ENCODE measurements around the gene PRMT7. TPM values are rescaled to one million over a fixed set of nuclear protein-coding genes. Genes with fewer than 3 reads are reported as not detected.

PRMT7 gene
- total and polyA plus RNA-seq, 2 of the 8 experiments (the other 6 are each of a cell fraction or from before 2014, with no cell fraction given), result 48.2 to 49.3 TPM

DNA sequence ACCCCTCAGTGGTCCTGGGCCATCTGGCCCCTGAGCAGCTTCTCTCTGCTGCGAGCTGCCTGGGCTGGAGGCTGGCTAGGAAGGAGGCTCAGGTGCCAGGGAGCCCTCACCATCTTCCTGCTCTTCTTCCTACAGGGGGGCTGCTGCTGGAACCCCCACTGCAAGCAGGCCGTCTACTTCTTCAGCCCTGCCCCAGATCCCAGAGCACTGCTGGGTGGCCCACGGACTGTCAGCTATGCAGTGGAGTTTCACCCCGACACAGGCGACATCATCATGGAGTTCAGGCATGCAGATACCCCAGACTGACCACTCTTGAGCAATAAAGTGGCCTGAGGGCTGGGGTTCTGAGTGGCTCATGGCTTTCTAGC lies 46.1 kb downstream of the PRMT7 start:
- Histone ChIP-seq H3K79me1 (ENCODE audit: low read depth, low read length) (no peaks in the 10 kb centered on the region), H3K23ac (ENCODE audit: insufficient read length) (no peak overlapping the region), H3K18ac (ENCODE audit: extremely low read depth, low read length) (no peak overlapping the region), H4K20me1 (replicated peaks in 1 of 2; ENCODE audit: control insufficient read depth in 1 of 2, insufficient read depth in 2 of 2, low read length in 2 of 2) (peaks cover 0 to 8% of the 10 kb centered on the region in 2 experiments), H2BK20ac (ENCODE audit: low read length) (no peak overlapping the region), H3K4me1 (replicated peaks in 1 of 4; ENCODE audit: control insufficient read depth in 3 of 4, insufficient read depth in 4 of 4, low read length in 3 of 4) (no peaks in the 10 kb centered on the region), H3K27ac (ENCODE audit: low read depth, low read length) (no peak overlapping the region), H3K9me3 (ENCODE audit: insufficient read depth in 2 of 2, low read depth in 1 of 2, low read length in 1 of 2) (no peaks in the 10 kb centered on the region), H2BK12ac (ENCODE audit: low read depth, low read length) (no peak overlapping the region), H4K8ac (ENCODE audit: extremely low read depth, insufficient read depth, low read length) (no peak overlapping the region), H2BK5ac (ENCODE audit: low read depth, low read length) (0 out of 2 replicates have a peak overlapping the region, but pooled peaks have one; percentile 16), H4K5ac (ENCODE audit: insufficient read length, low read depth, low read length) (no peak overlapping the region), H3K23me2 (ENCODE audit: low read depth, low read length) (no peaks in the 10 kb centered on the region), H3K14ac (ENCODE audit: insufficient read length) (no peak overlapping the region), H3K27me3 (replicated peaks in 1 of 4; ENCODE audit: control insufficient read depth in 3 of 4, extremely low read depth in 1 of 4, insufficient read depth in 3 of 4, low read length in 3 of 4) (no peaks in the 10 kb centered on the region), H3K56ac (replicated peaks; ENCODE audit: insufficient read length, low read depth, low read length) (no peak overlapping the region), H3K79me2 (ENCODE audit: control insufficient read depth in 1 of 2, insufficient read depth in 2 of 2, low read length in 2 of 2) (no peaks in the 10 kb centered on the region), H3K4me2 (ENCODE audit: insufficient read depth in 1 of 2, low read depth in 2 of 2, low read length in 2 of 2) (no peak overlapping the region), H2BK120ac (replicated peaks; ENCODE audit: low read depth, low read length) (no peak overlapping the region), H2AFZ (ENCODE audit: low read length) (no peak overlapping the region), H4K91ac (replicated peaks; ENCODE audit: insufficient read length, low read length) (no peak overlapping the region), H3K36me3 (ENCODE audit: control insufficient read depth in 2 of 4, insufficient read depth in 4 of 4, low read length in 3 of 4) (peaks cover 6 to 37% (median 18%) of the 10 kb centered on the region in 4 experiments; a peak in 6 of 8 replicates), H3K4ac (replicated peaks; ENCODE audit: insufficient read length, low read depth, low read length) (no peak overlapping the region), H2AK5ac (ENCODE audit: low read depth, low read length) (no peak overlapping the region), H3K4me3 (ENCODE audit: extremely low read depth in 1 of 4, insufficient read depth in 2 of 4, low read depth in 3 of 4, low read length in 4 of 4) (no peak overlapping the region), H2BK15ac (ENCODE audit: low read length) (no peak overlapping the region), H3K9ac (replicated peaks in 1 of 4; ENCODE audit: extremely low read depth in 1 of 4, low read depth in 3 of 4, low read length in 3 of 4) (no peak overlapping the region)
- ChIA-PET POLR2A (ENCODE audit: partially characterized antibody) (interaction anchor here (1.2 to 1.4 kb wide), 3 partner anchors 10 to 45 kb away, joined by 3 to 4 read pairs (median 4); partner anchors contain the start of genes PRMT7 and SLC7A6OS), CTCF (ENCODE audit: partially characterized antibody) (interaction anchor here (0.8 to 6.2 kb wide), 10 partner anchors 9 to 130 kb away, joined by 3 to 95 read pairs (median 6); partner anchors contain the start of gene SLC7A6)
- no peak for FAIRE-seq
- DNase-seq (ENCODE audit: low read depth in 1 of 2, low spot score in 2 of 2), result no peak
- 91% methylated on average over 4 of the region's 5 CpGs; no CpG with 5 or more reads in 1 of the 2 experiments for WGBS, 2 experiments (ENCODE audit: extremely low coverage in 1 of 2, insufficient coverage in 1 of 2, insufficient read length in 1 of 2, insufficient replicate concordance in 2 of 2, low coverage in 1 of 2, low lambda C conversion rate in 2 of 2, missing lambda C conversion rate in 1 of 2)
- TF ChIP-seq RNF2 (IDR thresholded peaks at IDR 0.05; ENCODE audit: borderline replicate concordance, low read depth, low read length, missing control alignments, poor library complexity, severe bottlenecking), result no peak
- no peak for TF ChIP-seq JUND (IDR thresholded peaks at IDR 0.05; ENCODE audit: low read length)
- TF ChIP-seq CHD2 (IDR thresholded peaks at IDR 0.05; ENCODE audit: low read length), result no peak
- no peak for TF ChIP-seq TAF7 (optimal IDR thresholded peaks at IDR 0.05; ENCODE audit: borderline replicate concordance, low read depth, low read length)
- TF ChIP-seq BACH1 (IDR thresholded peaks at IDR 0.05; ENCODE audit: low read length), result no peak
- TF ChIP-seq, protein P1, sequence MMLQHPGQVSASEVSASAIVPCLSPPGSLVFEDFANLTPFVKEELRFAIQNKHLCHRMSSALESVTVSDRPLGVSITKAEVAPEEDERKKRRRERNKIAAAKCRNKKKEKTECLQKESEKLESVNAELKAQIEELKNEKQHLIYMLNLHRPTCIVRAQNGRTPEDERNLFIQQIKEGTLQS (IDR thresholded peaks at IDR 0.05; ENCODE audit: insufficient read depth, low read depth, low read length), result no peak
- TF ChIP-seq CREB1 (IDR thresholded peaks at IDR 0.05), result no peak
- no peak for TF ChIP-seq SIRT6 (IDR thresholded peaks at IDR 0.05; ENCODE audit: low read length)
- no peak for TF ChIP-seq SIN3A (conservative IDR thresholded peaks at IDR 0.05 in 1 of 2, IDR thresholded peaks at IDR 0.05 in 1 of 2; ENCODE audit: low read depth in 1 of 2, low read length in 2 of 2)
- no peak for TF ChIP-seq ZNF274 (IDR thresholded peaks at IDR 0.05; ENCODE audit: borderline replicate concordance, extremely low read depth, low read length)
- TF ChIP-seq, protein P2, sequence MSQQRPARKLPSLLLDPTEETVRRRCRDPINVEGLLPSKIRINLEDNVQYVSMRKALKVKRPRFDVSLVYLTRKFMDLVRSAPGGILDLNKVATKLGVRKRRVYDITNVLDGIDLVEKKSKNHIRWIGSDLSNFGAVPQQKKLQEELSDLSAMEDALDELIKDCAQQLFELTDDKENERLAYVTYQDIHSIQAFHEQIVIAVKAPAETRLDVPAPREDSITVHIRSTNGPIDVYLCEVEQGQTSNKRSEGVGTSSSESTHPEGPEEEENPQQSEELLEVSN (IDR thresholded peaks at IDR 0.05), result no peak
- TF ChIP-seq POLR2AphosphoS5 (IDR thresholded peaks at IDR 0.05; ENCODE audit: low read depth, low read length), result no peak
- TF ChIP-seq EP300 (IDR thresholded peaks at IDR 0.05; ENCODE audit: borderline replicate concordance in 1 of 2, low read depth in 2 of 2, low read length in 2 of 2), result no peak
